Stimulated activated CD8-positive, alpha-beta memory T cell treated with anti-CD3 and anti-CD28 coated beads, Interleukin-7, amount 100 ng/mL, for 4 hours (primary cell): Measurements from ENCODE around the gene SLC39A1.
A peak's percentile ranks its signal among the peaks of the same experiment; 100 is the strongest.
"Not testable (repeated sequence)": the region's sequence is repeated elsewhere in the genome, so short reads cannot be mapped to it uniquely, and the experiment has no call there.

ENCODE experiments used
- DNase-seq, 2 donors: peaks; one replicate each; pipeline ENCODE4 v3.0.0-alpha.2; 2020; ENCODE audit warnings: low read depth in 2 of 2

SLC39A1 gene, protein sequence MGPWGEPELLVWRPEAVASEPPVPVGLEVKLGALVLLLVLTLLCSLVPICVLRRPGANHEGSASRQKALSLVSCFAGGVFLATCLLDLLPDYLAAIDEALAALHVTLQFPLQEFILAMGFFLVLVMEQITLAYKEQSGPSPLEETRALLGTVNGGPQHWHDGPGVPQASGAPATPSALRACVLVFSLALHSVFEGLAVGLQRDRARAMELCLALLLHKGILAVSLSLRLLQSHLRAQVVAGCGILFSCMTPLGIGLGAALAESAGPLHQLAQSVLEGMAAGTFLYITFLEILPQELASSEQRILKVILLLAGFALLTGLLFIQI

DNA sequence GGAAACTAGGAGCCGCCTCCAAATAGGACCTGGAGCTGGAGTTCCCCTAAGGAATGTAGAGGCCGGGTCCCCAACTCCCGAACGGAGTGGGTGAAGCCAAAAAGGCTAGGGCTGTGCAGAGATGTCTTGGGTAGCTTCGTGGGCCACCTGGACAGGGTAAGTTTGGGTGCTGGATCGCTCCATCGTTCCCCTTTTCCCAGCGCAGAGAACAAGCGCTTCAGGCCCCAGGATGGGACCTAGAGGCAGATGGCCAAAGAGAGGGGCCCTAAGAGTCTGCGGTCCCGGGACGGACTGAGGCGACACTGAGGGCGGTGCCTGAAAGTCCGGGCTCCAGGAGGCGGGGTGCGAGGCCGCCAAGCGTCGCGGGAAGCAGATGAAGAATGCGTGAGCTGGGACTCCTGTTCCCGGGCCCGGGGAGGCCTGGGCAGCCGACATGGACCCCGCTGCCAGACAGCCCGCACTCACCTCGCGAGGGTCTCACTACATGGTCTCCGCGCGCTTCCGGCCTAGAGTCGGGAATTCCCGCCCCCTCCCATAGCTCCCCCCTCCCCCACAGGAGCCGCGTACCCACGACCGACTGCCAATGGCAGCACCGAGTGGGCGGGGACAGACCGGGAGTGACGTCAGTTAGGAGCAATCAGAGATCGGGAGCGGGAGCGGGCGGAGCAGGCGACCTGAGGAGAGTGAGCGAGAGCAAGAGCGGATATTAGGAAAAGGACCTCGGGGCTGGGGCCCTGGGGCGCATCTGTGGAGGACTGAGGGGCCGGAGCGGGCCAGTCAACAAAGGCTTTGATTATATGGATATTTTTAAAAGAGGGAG, at the start of gene SLC39A1:
TSS of gene SLC39A1 (minus strand) at position 508 of the 820 bp plus-strand sequence. CDS start 822 bp downstream, outside the sequence.
- DNase-seq: peak; percentile 88 to 89

GRCh38 chr1:154012543-154012942, 49.2 kb upstream of the SLC39A1 start:
- DNase-seq: not testable (repeated sequence)

DNA sequence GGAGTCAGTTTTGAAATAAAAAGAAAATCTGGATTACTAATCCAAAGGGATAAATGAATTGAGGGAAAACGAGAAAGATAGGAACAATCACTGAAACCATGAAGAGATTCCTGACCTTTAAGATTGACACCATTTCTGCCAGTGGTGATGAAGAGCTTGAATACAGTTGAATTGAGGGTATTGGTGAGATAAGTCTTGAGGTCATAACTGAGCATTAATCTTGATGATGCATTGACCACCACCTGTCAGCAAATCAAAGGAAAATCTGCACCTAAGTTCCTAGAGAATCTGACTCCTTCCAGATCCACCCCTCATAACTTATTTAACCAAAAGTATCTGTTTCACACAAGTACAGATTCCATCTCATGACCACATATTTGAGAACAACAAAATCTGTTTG, 48.8 kb upstream of the SLC39A1 start:
- no peak for DNase-seq

DNA sequence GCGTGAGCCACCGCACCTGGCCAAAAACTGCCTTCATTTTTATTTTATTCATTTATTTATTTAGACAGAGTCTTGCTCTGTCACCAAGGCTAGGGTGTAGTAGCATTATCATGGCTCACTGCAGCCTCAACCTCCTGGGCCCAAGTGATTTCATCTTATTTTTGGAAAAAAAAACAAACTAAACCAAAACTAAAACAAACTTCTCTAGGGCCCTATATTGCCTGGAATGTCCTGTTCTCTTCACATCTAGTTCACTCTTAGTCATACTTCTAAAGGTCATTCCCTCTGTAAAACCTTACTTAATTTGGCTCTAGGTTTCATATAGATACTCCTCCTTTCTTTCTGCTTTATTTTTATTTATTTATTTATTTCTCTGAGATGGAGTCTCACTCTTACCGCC, 42.8 kb upstream of the SLC39A1 start:
- DNase-seq: no peak

DNA sequence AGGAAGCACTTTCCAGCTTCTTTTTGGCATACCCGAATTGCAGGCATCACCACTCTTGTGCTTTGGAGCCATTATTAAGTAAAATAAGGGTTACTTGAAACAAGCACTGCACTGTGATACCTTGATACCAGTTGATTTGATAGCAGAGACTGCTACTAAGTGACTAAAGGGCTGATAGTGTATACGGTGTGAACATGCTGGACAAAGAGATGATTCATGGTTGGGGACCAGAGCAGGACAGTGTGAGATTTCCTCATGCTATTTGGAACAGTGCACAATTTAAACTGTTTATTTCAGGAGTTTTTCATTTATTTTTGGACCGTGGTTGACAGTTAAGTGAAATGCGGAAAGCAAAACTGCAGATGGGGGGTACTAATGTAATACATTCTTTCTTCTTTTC, 37.1 kb upstream of the SLC39A1 start:
- DNase-seq: no peak

DNA sequence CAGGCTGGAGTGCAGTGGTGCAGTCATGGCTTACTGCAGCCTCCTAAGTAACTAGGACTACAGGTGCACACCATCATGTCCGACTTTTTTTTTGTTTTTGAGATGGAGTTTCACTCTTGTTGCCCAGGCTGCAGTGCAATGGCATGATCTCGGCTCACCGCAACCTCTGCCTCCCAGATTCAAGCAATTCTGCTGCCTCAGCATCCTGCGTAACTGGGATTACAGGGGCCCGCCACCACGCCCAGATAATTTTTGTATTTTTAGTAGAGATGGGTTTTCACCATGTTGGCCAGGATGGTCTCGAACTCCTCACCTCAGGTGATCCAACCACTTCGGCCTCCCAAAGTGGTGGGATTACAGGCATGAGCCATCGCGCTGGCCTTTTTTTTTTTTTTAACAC, 33.5 kb upstream of the SLC39A1 start:
- DNase-seq: not testable (repeated sequence)

GRCh38 chr1:153995640-153996039, 32.3 kb upstream of the SLC39A1 start:
- no peak for DNase-seq

GRCh38 chr1:153995202-153995601, 31.9 kb upstream of the SLC39A1 start:
- no peak for DNase-seq

- no peak for DNase-seq
These were observed 28.5 kb upstream of the SLC39A1 start for GRCh38 chr1:153991806-153992205.

DNA sequence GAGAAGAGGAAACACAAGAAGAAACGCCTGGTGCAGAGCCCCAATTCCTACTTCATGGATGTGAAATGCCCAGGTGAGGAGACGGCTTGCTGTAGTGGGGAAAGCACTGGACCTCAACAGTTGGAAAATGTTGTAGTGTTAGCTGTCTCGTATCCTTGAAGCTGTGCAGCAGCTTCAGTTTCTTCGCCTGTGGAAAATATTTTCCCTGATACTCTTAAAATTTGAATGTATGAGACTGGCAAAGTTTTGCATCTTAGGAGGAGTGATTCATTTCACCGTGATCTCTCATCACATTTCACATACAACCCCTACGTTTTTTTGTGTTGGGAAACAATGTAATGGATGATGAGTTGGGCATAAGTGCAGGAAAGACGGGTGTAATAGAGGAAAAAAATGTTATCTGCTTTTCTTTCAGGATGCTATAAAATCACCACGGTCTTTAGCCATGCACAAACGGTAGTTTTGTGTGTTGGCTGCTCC, 27.9 kb upstream of the SLC39A1 start:
- no peak for DNase-seq

- DNase-seq: peak; percentile 79 to 87
These were observed 27.3 kb upstream of the SLC39A1 start, which contains the start of gene RPS27 for GRCh38 chr1:153990468-153991150. Gene RPS27, plus strand, starts transcription at chr1:153990762. Its CDS starts 35 bp downstream, at chr1:153990797.

- no peak for DNase-seq
These were observed 24.3 kb upstream of the SLC39A1 start for GRCh38 chr1:153987621-153988020.

GRCh38 chr1:153985941-153986761, 22.8 kb upstream of the SLC39A1 start, which contains the start of gene RAB13:
Gene RAB13, minus strand, starts transcription at chr1:153986339. Its CDS starts 103 bp downstream, at chr1:153986236.
- DNase-seq: no peak

DNA sequence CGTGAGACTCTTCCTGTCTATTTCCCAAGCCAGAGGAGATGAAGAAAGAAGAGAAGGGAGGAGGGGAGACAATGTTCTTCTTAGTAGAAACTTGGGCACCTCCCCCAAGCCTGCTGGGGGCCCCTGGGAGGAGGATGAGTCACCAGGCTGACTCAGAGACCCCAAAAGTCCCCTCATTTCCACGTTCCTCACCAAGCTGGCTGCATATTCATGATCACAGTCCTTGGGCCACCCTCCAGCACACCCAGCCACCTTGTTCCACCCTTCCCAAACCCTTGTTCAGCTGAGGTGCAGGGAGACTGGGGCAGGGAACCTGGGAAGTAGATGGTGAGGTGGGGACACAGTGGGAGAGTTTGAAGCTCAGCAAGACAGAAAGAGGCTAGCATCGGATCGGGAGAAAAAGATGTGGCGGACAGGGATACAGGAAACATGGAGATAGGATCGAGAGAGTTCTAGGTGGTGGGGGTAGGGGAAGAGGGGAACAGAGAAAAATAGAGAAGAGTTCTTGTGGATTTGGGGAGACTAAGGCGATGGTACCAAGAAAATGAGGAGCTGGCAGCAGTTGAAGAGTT, 22.1 kb upstream of the SLC39A1 start:
- DNase-seq: peak in 1 of 2 donors; percentile 58

DNA sequence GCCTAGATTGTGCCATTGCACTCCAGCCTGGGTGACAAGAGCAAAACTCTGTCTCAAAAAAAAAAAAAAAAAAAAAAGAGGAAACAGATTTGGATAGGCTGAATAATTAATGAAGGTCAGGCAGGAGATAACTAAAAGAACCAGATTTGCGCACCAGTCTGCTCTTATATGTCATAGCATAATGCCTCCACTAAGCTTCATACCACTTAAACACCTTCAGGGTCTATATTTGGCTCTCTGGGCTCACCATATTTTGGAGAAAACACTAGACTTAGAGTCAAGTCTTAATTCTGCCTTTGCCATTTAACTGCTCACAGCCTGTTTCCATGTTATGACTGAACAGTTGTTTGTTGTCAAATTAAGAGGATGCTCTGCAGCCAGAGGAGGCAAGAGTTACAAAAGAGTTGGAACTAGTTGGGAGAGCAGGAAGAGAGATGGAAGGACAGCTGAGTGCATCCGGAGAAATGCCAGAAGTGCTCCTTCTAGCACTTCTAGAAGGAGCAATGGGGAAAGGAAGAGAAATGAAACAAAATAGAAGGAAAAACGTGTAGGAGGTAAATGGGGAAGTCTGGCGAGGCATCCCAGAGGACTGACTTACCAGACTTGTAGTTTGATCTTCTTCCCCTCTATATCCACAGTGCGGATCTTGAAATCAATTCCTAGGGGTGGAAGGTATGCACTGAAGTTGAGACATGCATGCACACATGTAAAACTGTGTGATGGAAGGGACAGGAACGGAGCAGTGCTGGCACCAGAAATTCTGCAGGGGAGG, 21.0 kb upstream of the SLC39A1 start:
- no peak for DNase-seq

GRCh38 chr1:153981735-153982134, 18.4 kb upstream of the SLC39A1 start:
- DNase-seq: not testable (repeated sequence)

DNA sequence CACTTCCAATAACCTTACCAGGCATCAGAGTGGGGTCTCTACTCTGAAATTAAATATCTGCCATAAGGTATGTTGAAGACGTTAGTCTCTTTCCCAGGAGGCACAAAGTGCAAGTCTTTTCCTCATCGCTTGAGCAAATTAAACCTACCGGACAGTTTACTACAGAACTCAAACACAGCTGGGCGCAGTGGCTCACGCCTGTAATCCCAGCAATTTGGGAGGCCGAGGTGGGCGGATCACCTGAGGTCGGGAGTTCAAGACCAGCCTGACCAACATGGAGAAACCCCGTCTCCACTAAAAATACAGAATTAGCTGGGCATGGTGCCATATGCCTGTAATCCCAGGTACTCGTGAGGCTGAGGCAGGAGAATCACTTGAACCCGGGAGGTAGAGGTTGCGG, 15.8 kb upstream of the SLC39A1 start:
- DNase-seq: not testable (repeated sequence)

GRCh38 chr1:153978274-153978909, 15.1 kb upstream of the SLC39A1 start:
- DNase-seq: no peak
